Measurements from ENCODE around the gene UNC93A.

DNA sequence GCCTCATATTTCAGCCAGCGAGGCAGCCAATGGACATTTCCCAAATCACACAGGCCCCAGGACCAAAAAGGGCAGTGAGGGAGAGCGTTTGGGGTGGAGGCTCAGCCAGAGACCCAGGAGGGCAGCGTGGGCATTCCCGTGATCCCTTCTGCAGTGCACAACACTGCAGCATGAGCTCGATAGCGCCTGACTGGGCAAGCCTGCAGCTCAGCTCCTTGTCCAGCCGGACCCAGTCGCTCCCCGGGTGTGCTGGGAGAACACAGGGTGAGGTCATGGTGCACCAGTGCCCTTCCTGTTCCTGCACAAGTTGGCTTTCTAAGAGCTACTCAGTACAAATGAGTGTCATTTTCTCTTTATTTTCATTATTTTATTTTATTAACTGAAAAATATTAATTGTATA is 39.6 kb downstream of the UNC93A start:
- TF ChIP-seq, protein P1, sequence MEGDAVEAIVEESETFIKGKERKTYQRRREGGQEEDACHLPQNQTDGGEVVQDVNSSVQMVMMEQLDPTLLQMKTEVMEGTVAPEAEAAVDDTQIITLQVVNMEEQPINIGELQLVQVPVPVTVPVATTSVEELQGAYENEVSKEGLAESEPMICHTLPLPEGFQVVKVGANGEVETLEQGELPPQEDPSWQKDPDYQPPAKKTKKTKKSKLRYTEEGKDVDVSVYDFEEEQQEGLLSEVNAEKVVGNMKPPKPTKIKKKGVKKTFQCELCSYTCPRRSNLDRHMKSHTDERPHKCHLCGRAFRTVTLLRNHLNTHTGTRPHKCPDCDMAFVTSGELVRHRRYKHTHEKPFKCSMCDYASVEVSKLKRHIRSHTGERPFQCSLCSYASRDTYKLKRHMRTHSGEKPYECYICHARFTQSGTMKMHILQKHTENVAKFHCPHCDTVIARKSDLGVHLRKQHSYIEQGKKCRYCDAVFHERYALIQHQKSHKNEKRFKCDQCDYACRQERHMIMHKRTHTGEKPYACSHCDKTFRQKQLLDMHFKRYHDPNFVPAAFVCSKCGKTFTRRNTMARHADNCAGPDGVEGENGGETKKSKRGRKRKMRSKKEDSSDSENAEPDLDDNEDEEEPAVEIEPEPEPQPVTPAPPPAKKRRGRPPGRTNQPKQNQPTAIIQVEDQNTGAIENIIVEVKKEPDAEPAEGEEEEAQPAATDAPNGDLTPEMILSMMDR (IDR thresholded peaks at IDR 0.05; ENCODE audit: poor library complexity) = no peak
- no peak for TF ChIP-seq EZH2phosphoT487 (IDR thresholded peaks at IDR 0.05; ENCODE audit: low read depth, severe bottlenecking, unreplicated experiment)

All from hepatocyte (in vitro differentiated cells).